ENCODE results near the gene RAB3A.

Gene RAB3A

GRCh38 chr19:18203863-18204393 is at the start of gene RAB3A:
TSS of gene RAB3A (minus strand) at chr19:18204042. CDS start at chr19:18202740, 1,302 bp downstream.
- H3K27me3 ChIP-seq (replicated peaks; ENCODE audit: control insufficient read depth, insufficient read depth, low read length) = peaks cover 2% of the 10 kb centered on the region; the same call in 1 of the 2 replicates
- H3K4me3 ChIP-seq (replicated peaks; ENCODE audit: low read depth, low read length) = peak within 1 kb of the TSS; percentile 84
- H3K36me3 ChIP-seq (ENCODE audit: control insufficient read depth, insufficient read depth, low read length) = peaks cover 4% of the 10 kb centered on the region
- no peak for TF ChIP-seq CTCF (IDR thresholded peaks at IDR 0.05; ENCODE audit: insufficient read depth, low read length, poor library complexity, severe bottlenecking)
- DNase-seq (ENCODE audit: extremely low read depth, insufficient read length) = peak; percentile 100

- no peaks in the 10 kb centered on the region for H3K36me3 ChIP-seq (ENCODE audit: control insufficient read depth, insufficient read depth, low read length)
- no peak overlapping the region for H3K4me3 ChIP-seq (replicated peaks; ENCODE audit: low read depth, low read length)
- DNase-seq (ENCODE audit: extremely low read depth, insufficient read length) = no peak
- H3K27me3 ChIP-seq (replicated peaks; ENCODE audit: control insufficient read depth, insufficient read depth, low read length) = no peaks in the 10 kb centered on the region; the same call in 1 of the 2 replicates
- no peak for TF ChIP-seq CTCF (IDR thresholded peaks at IDR 0.05; ENCODE audit: insufficient read depth, low read length, poor library complexity, severe bottlenecking)
Observed at GRCh38 chr19:18253130-18253529, 49.3 kb upstream of the RAB3A start.

GRCh38 chr19:18252370-18252717 is 48.5 kb upstream of the RAB3A start:
- Histone ChIP-seq H3K36me3 (ENCODE audit: control insufficient read depth, insufficient read depth, low read length) (no peaks in the 10 kb centered on the region), H3K4me3 (replicated peaks; ENCODE audit: low read depth, low read length) (no peak overlapping the region), H3K27me3 (replicated peaks; ENCODE audit: control insufficient read depth, insufficient read depth, low read length) (no peaks in the 10 kb centered on the region; the same call in 1 of the 2 replicates)
- TF ChIP-seq CTCF (IDR thresholded peaks at IDR 0.05; ENCODE audit: insufficient read depth, low read length, poor library complexity, severe bottlenecking) = no peak
- DNase-seq (ENCODE audit: extremely low read depth, insufficient read length) = no peak

GRCh38 chr19:18251587-18252369 is 47.9 kb upstream of the RAB3A start:
- Histone ChIP-seq H3K36me3 (ENCODE audit: control insufficient read depth, insufficient read depth, low read length) (no peaks in the 10 kb centered on the region), H3K4me3 (replicated peaks; ENCODE audit: low read depth, low read length) (no peak overlapping the region), H3K27me3 (replicated peaks; ENCODE audit: control insufficient read depth, insufficient read depth, low read length) (no peaks in the 10 kb centered on the region; the same call in 1 of the 2 replicates)
- peak; percentile 50 for DNase-seq (ENCODE audit: extremely low read depth, insufficient read length)
- peak; percentile 92 for TF ChIP-seq CTCF (IDR thresholded peaks at IDR 0.05; ENCODE audit: insufficient read depth, low read length, poor library complexity, severe bottlenecking)

GRCh38 chr19:18249834-18250233 is 46.0 kb upstream of the RAB3A start:
- Histone ChIP-seq H3K27me3 (replicated peaks; ENCODE audit: control insufficient read depth, insufficient read depth, low read length) (no peaks in the 10 kb centered on the region; the same call in 1 of the 2 replicates), H3K36me3 (ENCODE audit: control insufficient read depth, insufficient read depth, low read length) (no peaks in the 10 kb centered on the region), H3K4me3 (replicated peaks; ENCODE audit: low read depth, low read length) (no peak overlapping the region)
- no peak for TF ChIP-seq CTCF (IDR thresholded peaks at IDR 0.05; ENCODE audit: insufficient read depth, low read length, poor library complexity, severe bottlenecking)
- no peak for DNase-seq (ENCODE audit: extremely low read depth, insufficient read length)
